OCI-M1 (cell line): ENCODE measurements around the gene FTO.

Source experiments
- DNase-seq: peaks from one replicate; lab custom pipeline; 2025; lab: John Stamatoyannopoulos, UW

Gene FTO

GRCh38 chr16:54086791-54087190, 382.8 kb downstream of the FTO start:
- no peak for DNase-seq

- no peak for DNase-seq
These were observed 386.6 kb downstream of the FTO start for GRCh38 chr16:54090602-54091001.

- DNase-seq = no peak
These were observed 389.3 kb downstream of the FTO start for GRCh38 chr16:54093281-54093680.

GRCh38 chr16:54094641-54095040, 390.7 kb downstream of the FTO start:
- DNase-seq = no peak

GRCh38 chr16:54096607-54097006, 392.7 kb downstream of the FTO start:
- no peak for DNase-seq

- DNase-seq = no peak
These were observed 393.8 kb downstream of the FTO start for GRCh38 chr16:54097774-54098173.

GRCh38 chr16:54098247-54098646, 394.3 kb downstream of the FTO start:
- no peak for DNase-seq

- DNase-seq = no peak
These were observed 395.7 kb downstream of the FTO start for GRCh38 chr16:54099627-54100026.

GRCh38 chr16:54102888-54103866, 399.2 kb downstream of the FTO start:
- DNase-seq = no peak

- no peak for DNase-seq
These were observed 402.1 kb downstream of the FTO start for GRCh38 chr16:54106057-54106456.

- no peak for DNase-seq
These were observed 403.7 kb downstream of the FTO start for GRCh38 chr16:54107583-54108202.

GRCh38 chr16:54110016-54110981, 406.3 kb downstream of the FTO start:
- no peak for DNase-seq

GRCh38 chr16:54112451-54113206, 408.7 kb downstream of the FTO start:
- DNase-seq = no peak

- no peak for DNase-seq
These were observed 411.6 kb downstream of the FTO start for GRCh38 chr16:54115558-54115957.

- DNase-seq = no peak
These were observed 412.2 kb downstream of the FTO start for GRCh38 chr16:54116124-54116655.

GRCh38 chr16:54118846-54119245, 414.9 kb downstream of the FTO start:
- no peak for DNase-seq

- no peak for DNase-seq
These were observed 417.0 kb downstream of the FTO start for GRCh38 chr16:54120846-54121480.

- no peak for DNase-seq
These were observed 417.8 kb downstream of the FTO start for GRCh38 chr16:54121539-54122295.

- no peak for DNase-seq
These were observed 419.8 kb downstream of the FTO start for GRCh38 chr16:54123766-54124165.
